DND-41 (cell line): ENCODE data around the gene PITPNC1.

ENCODE experiments used
- ATAC-seq: fragments of 200-7000 bp; cut with Tn5 transposase; 3 replicates; pipeline ENCODE4 v1.9.1; 2021; ENCODE audit warnings: low read depth; ENCODE audit not compliant: insufficient read depth
- DNase-seq: peaks from one replicate; pipeline ENCODE4 v3.0.0-alpha.2; 2020
- H2AFZ ChIP-seq: 2 replicates; pipeline ENCODE4 v1.6.0; 2012; ENCODE audit warnings: low read depth, low read length
- H3K27ac ChIP-seq: 2 replicates; pipeline ENCODE4 v1.5.1; 2012; ENCODE audit warnings: low read length, inconsistent platforms
- H3K27me3 ChIP-seq: fragments of 200-600 bp; sonication (generic); 2 replicates; pipeline ENCODE4 v1.6.0; 2012; ENCODE audit warnings: low read length, mild to moderate bottlenecking, inconsistent platforms; ENCODE audit not compliant: insufficient read depth, poor library complexity
- H3K36me3 ChIP-seq: 2 replicates; pipeline ENCODE4 v1.5.1; 2012; ENCODE audit warnings: low read length, inconsistent platforms; ENCODE audit not compliant: insufficient read depth
- H3K4me1 ChIP-seq: 2 replicates; pipeline ENCODE4 v1.5.1; 2012; ENCODE audit warnings: mild to moderate bottlenecking, low read length; ENCODE audit not compliant: insufficient read depth
- H3K4me2 ChIP-seq: 2 replicates; pipeline ENCODE4 v1.6.0; 2012; ENCODE audit warnings: mild to moderate bottlenecking, moderate library complexity, low read length, inconsistent platforms; ENCODE audit not compliant: insufficient read depth
- H3K4me3 ChIP-seq, 2 experiments: fragments of 200-600 bp in 1 of 2; shearing (Covaris generic) in 1 of 2; 2 replicates each; pipeline ENCODE4 v1.5.1; 2012 to 2016; ENCODE audit warnings: inconsistent platforms in 2 of 2, low read length in 2 of 2, mild to moderate bottlenecking in 2 of 2, low read depth in 1 of 2, moderate library complexity in 1 of 2
- H3K79me2 ChIP-seq: 2 replicates; pipeline ENCODE4 v1.6.0; 2012; ENCODE audit warnings: low read length, inconsistent platforms; ENCODE audit not compliant: insufficient read depth
- H3K9ac ChIP-seq: 2 replicates; pipeline ENCODE4 v1.6.0; 2012; ENCODE audit warnings: low read depth, mild to moderate bottlenecking, inconsistent platforms, low read length, moderate library complexity
- H3K9me3 ChIP-seq: 2 replicates; pipeline ENCODE4 v1.5.1; 2012; ENCODE audit warnings: low read length, moderate library complexity, mild to moderate bottlenecking, inconsistent platforms; ENCODE audit not compliant: insufficient read depth, severe bottlenecking
- H4K20me1 ChIP-seq: 2 replicates; pipeline ENCODE4 v1.6.0; 2012; ENCODE audit warnings: low read length; ENCODE audit not compliant: insufficient read depth
- EZH2 ChIP-seq: IDR thresholded peaks from 3 replicates; pipeline ENCODE4 v1.6.1; 2012; ENCODE audit warnings: borderline replicate concordance, low read depth, mild to moderate bottlenecking, moderate library complexity, low read length, inconsistent platforms; ENCODE audit not compliant: severe bottlenecking
- TF ChIP-seq, protein P1 (sequence below): IDR thresholded peaks from 2 replicates; pipeline ENCODE4 v1.5.1; 2012; ENCODE audit warnings: borderline replicate concordance, low read length, moderate library complexity, mild to moderate bottlenecking; ENCODE audit not compliant: poor library complexity, severe bottlenecking; ENCODE audit errors: extremely low read depth

The PITPNC1 gene

GRCh38 chr17:67500677-67501300 lies 123.7 kb downstream of the PITPNC1 start:
- Histone ChIP-seq H3K9me3 (no peaks in the 10 kb centered on the region), H3K4me3 (no peak overlapping the region), H3K27ac (no peak overlapping the region), H3K27me3 (no peaks in the 10 kb centered on the region), H3K36me3 (no peaks in the 10 kb centered on the region), H3K79me2 (no peaks in the 10 kb centered on the region), H3K4me2 (no peak overlapping the region), H3K9ac (no peak overlapping the region), H3K4me1 (no peaks in the 10 kb centered on the region), H4K20me1 (no peaks in the 10 kb centered on the region), H2AFZ (no peak overlapping the region)
- TF ChIP-seq, protein P1, sequence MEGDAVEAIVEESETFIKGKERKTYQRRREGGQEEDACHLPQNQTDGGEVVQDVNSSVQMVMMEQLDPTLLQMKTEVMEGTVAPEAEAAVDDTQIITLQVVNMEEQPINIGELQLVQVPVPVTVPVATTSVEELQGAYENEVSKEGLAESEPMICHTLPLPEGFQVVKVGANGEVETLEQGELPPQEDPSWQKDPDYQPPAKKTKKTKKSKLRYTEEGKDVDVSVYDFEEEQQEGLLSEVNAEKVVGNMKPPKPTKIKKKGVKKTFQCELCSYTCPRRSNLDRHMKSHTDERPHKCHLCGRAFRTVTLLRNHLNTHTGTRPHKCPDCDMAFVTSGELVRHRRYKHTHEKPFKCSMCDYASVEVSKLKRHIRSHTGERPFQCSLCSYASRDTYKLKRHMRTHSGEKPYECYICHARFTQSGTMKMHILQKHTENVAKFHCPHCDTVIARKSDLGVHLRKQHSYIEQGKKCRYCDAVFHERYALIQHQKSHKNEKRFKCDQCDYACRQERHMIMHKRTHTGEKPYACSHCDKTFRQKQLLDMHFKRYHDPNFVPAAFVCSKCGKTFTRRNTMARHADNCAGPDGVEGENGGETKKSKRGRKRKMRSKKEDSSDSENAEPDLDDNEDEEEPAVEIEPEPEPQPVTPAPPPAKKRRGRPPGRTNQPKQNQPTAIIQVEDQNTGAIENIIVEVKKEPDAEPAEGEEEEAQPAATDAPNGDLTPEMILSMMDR: no peak
- no peak for TF ChIP-seq EZH2
- ATAC-seq: no peak
- DNase-seq: no peak

GRCh38 chr17:67502151-67502550 lies 125.1 kb downstream of the PITPNC1 start:
- no peak overlapping the region for H3K4me3 ChIP-seq
- H3K4me1 ChIP-seq: no peaks in the 10 kb centered on the region
- no peaks in the 10 kb centered on the region for H3K9me3 ChIP-seq
- no peaks in the 10 kb centered on the region for H3K79me2 ChIP-seq
- no peak for TF ChIP-seq EZH2
- TF ChIP-seq, protein P1: no peak
- H4K20me1 ChIP-seq: no peaks in the 10 kb centered on the region
- H3K36me3 ChIP-seq: no peaks in the 10 kb centered on the region
- no peak overlapping the region for H2AFZ ChIP-seq
- no peak overlapping the region for H3K27ac ChIP-seq
- H3K27me3 ChIP-seq: no peaks in the 10 kb centered on the region
- DNase-seq (no peak), ATAC-seq (no peak)
- no peak overlapping the region for H3K9ac ChIP-seq
- no peak overlapping the region for H3K4me2 ChIP-seq

DNA sequence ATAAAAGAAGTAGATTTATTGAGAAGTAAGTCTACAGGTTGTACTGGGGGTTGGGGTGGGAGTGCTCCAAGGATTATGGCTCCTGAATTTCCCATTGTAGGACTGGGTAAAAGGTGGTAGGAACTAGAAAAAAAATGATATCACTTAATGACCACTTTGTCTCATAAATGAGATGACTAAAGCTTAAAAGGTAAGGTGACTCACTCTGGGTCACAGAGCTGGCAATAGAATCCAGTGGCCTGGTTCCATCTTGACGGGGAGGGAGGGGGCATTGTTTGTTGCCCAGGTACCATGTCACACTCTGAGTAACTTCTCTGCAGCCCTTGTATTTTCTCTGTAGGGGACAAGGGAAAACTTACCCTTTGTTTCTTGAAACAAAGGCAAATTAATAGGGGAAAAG lies 126.1 kb downstream of the PITPNC1 start:
- no peak for DNase-seq
- H3K9me3 ChIP-seq: no peaks in the 10 kb centered on the region
- no peak for ATAC-seq
- no peaks in the 10 kb centered on the region for H4K20me1 ChIP-seq
- no peaks in the 10 kb centered on the region for H3K79me2 ChIP-seq
- no peaks in the 10 kb centered on the region for H3K4me1 ChIP-seq
- no peak overlapping the region for H3K4me2 ChIP-seq
- H3K27ac ChIP-seq: no peak overlapping the region
- H2AFZ ChIP-seq: no peak overlapping the region
- no peaks in the 10 kb centered on the region for H3K36me3 ChIP-seq
- no peak for TF ChIP-seq EZH2
- TF ChIP-seq, protein P1: no peak
- H3K9ac ChIP-seq: no peak overlapping the region
- no peaks in the 10 kb centered on the region for H3K27me3 ChIP-seq
- H3K4me3 ChIP-seq: no peak overlapping the region
